Left ventricle myocardium inferior (tissue), 1 donor: Measurements from ENCODE around the gene PLEKHA6. TPM values are rescaled to one million over a fixed set of nuclear protein-coding genes. Genes with fewer than 3 reads are reported as not detected.
A peak's percentile ranks its signal among the peaks of the same experiment; 100 is the strongest.

Experiments
- DNase-seq: peaks from one replicate; pipeline ENCODE4 v3.0.0-alpha.2; 2020
- H3K27ac ChIP-seq: fragments of 200-600 bp; replicated peaks from 2 replicates; pipeline ENCODE4 v1.8.0; 2021
- H3K27me3 ChIP-seq: fragments of 200-600 bp; 2 replicates; pipeline ENCODE4 v1.8.0; 2021; ENCODE audit warnings: low read depth
- H3K36me3 ChIP-seq: fragments of 200-600 bp; 2 replicates; pipeline ENCODE4 v1.8.0; 2021
- H3K4me1 ChIP-seq: fragments of 200-600 bp; 2 replicates; pipeline ENCODE4 v1.8.0; 2021
- H3K4me3 ChIP-seq: fragments of 200-600 bp; 2 replicates; pipeline ENCODE4 v1.8.0; 2021; ENCODE audit warnings: mild to moderate bottlenecking, moderate library complexity
- H3K9me3 ChIP-seq: fragments of 200-600 bp; replicated peaks from 2 replicates; pipeline ENCODE4 v1.8.0; 2021
- CTCF ChIP-seq: fragments of 200-600 bp; IDR thresholded peaks from 2 replicates; pipeline ENCODE4 v1.8.0; 2021; ENCODE audit warnings: antibody characterized with exemption, mild to moderate bottlenecking, borderline replicate concordance
- intact Hi-C: fragments of 100-400 bp; cut with micrococcal nuclease; formaldehyde crosslinking; loops from one replicate; pipeline ENCODE4 v1.11.0; 2022
- total RNA-seq: library from RNA; stranded (reverse); fragmentation: NEBNext Ultra II Directional; extraction: Animal tissue kit (Norgen Biotek cat#: 25700); gene quantifications from one replicate; pipeline ENCODE4 v1.2.1, GENCODE V29; 2021
- donor health status: DM: no; HTN: yes; CAD: no; lungs with severe emphysema.

Gene PLEKHA6
- total RNA-seq, 1 donor from 2014 or later: 28.8 TPM

- peaks cover 49% of the 10 kb centered on the region for H3K4me1 ChIP-seq
- H3K36me3 ChIP-seq: peaks cover 60% of the 10 kb centered on the region
- H3K4me3 ChIP-seq: no peak overlapping the region
- TF ChIP-seq CTCF: no peak
- no peak for DNase-seq
- intact Hi-C loops: no loop called here
- H3K9me3 ChIP-seq: no peaks in the 10 kb centered on the region
- no peak overlapping the region for H3K27ac ChIP-seq
- no peaks in the 10 kb centered on the region for H3K27me3 ChIP-seq
These were observed 91.6 kb downstream of the PLEKHA6 start for GRCh38 chr1:204268101-204268500.

GRCh38 chr1:204267191-204267601, 92.5 kb downstream of the PLEKHA6 start:
- peaks cover 51% of the 10 kb centered on the region for H3K36me3 ChIP-seq
- peaks cover 46% of the 10 kb centered on the region for H3K4me1 ChIP-seq
- no peaks in the 10 kb centered on the region for H3K9me3 ChIP-seq
- H3K27me3 ChIP-seq: no peaks in the 10 kb centered on the region
- no peak for TF ChIP-seq CTCF
- H3K4me3 ChIP-seq: no peak overlapping the region
- DNase-seq: no peak
- intact Hi-C loops: no loop called here
- H3K27ac ChIP-seq: no peak overlapping the region

GRCh38 chr1:204266504-204267034, 93.2 kb downstream of the PLEKHA6 start:
- Histone ChIP-seq H3K27ac (peak overlapping the region; percentile 47), H3K36me3 (peaks cover 49% of the 10 kb centered on the region), H3K4me3 (no peak overlapping the region), H3K9me3 (no peaks in the 10 kb centered on the region), H3K27me3 (no peaks in the 10 kb centered on the region), H3K4me1 (peaks cover 46% of the 10 kb centered on the region)
- intact Hi-C loops: no loop called here
- no peak for TF ChIP-seq CTCF
- DNase-seq: no peak

- H3K9me3 ChIP-seq: no peaks in the 10 kb centered on the region
- H3K36me3 ChIP-seq: peaks cover 51% of the 10 kb centered on the region
- TF ChIP-seq CTCF: no peak
- peaks cover 46% of the 10 kb centered on the region for H3K4me1 ChIP-seq
- intact Hi-C loops: no loop called here
- no peaks in the 10 kb centered on the region for H3K27me3 ChIP-seq
- peak; percentile 42 for DNase-seq
- H3K4me3 ChIP-seq: no peak overlapping the region
- peak overlapping the region; percentile 47 for H3K27ac ChIP-seq
These were observed 94.1 kb downstream of the PLEKHA6 start for GRCh38 chr1:204265665-204266064.

- Histone ChIP-seq H3K27me3 (no peaks in the 10 kb centered on the region), H3K4me1 (peaks cover 46% of the 10 kb centered on the region), H3K27ac (peak overlapping the region; percentile 28), H3K36me3 (peaks cover 51% of the 10 kb centered on the region), H3K4me3 (no peak overlapping the region), H3K9me3 (no peaks in the 10 kb centered on the region)
- no peak for TF ChIP-seq CTCF
- intact Hi-C loops: no loop called here
- no peak for DNase-seq
These were observed 94.9 kb downstream of the PLEKHA6 start for GRCh38 chr1:204264805-204265204.
